Activated naive CD8-positive, alpha-beta T cell treated with anti-CD3 and anti-CD28 coated beads for 36 hours (primary cell): ENCODE results near the gene BLOC1S1. TPM values are rescaled to one million over a fixed set of nuclear protein-coding genes. Genes with fewer than 3 reads are reported as not detected.

Experiments
- DNase-seq: peaks from one replicate; pipeline ENCODE4 v3.0.0; 2021
- H3K27ac Mint-ChIP-seq: one replicate; pipeline ENCODE4 v1.8.0; 2022; ENCODE audit warnings: mild to moderate bottlenecking, moderate library complexity, mixed read lengths
- H3K27me3 Mint-ChIP-seq: one replicate; pipeline ENCODE4 v1.8.0; 2022; ENCODE audit warnings: mild to moderate bottlenecking, mixed read lengths
- H3K36me3 Mint-ChIP-seq: one replicate; pipeline ENCODE4 v1.8.0; 2021; ENCODE audit warnings: mild to moderate bottlenecking, mixed read lengths
- H3K4me1 Mint-ChIP-seq: one replicate; pipeline ENCODE4 v1.8.0; 2021; ENCODE audit warnings: mixed read lengths
- H3K4me3 Mint-ChIP-seq: one replicate; pipeline ENCODE4 v1.8.0; 2022; ENCODE audit warnings: mild to moderate bottlenecking, moderate library complexity, mixed read lengths
- H3K9me3 Mint-ChIP-seq: one replicate; pipeline ENCODE4 v1.8.0; 2022; ENCODE audit warnings: mixed read lengths
- total RNA-seq, 2 experiments: library from RNA; stranded (reverse); gene quantifications; one replicate each; pipeline ENCODE4 v1.2.3, GENCODE V29; 2021

The BLOC1S1 gene
- total RNA-seq, 2 experiments from 2014 or later, result 81.9 to 88.4 TPM

DNA sequence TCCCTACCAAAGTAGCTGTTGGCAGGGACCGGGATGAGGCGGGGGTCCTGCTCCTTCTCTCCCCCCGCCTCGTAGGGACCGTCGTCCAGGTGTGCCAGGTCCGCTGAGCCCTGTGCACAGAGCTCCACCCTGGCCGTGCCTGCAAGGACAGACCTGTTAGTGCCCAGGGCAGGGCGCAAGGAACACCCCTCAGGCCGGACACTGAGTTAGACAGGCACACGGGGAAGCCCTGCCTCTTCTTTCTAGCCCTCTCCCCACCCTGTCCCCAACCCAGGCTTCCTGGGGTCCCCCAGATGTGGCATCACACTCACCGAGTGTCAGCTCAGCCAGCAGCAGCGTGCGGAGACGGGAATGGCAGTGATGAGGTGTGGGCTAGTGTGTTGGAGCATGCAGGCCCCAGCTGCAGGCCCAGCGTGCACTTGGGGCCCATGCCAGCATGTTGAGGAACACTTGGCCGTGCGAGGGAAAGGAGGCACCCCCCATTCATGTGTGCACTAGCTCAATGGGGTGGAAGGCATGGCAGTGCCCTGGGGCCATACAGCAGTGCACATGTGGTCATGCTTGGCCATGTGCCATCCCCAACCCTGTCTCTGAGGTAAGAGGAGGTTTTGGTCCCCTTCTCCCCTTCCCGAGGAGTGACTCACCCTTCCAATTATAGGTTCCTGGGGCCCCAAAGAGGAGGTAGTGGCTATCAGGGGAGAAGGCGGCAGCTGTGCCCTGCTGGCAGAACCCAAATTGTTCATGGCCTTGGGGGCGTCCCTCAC lies 15.4 kb upstream of the BLOC1S1 start:
- Mint-ChIP-seq H3K27me3 (no peaks in the 10 kb centered on the region), H3K27ac (no peak overlapping the region), H3K9me3 (no peaks in the 10 kb centered on the region), H3K4me3 (no peak overlapping the region), H3K36me3 (no peaks in the 10 kb centered on the region), H3K4me1 (no peaks in the 10 kb centered on the region)
- DNase-seq, result no peak

GRCh38 chr12:55702861-55703260 lies 13.0 kb upstream of the BLOC1S1 start:
- H3K27ac Mint-ChIP-seq, result no peak overlapping the region
- H3K4me3 Mint-ChIP-seq, result no peak overlapping the region
- peaks cover 10% of the 10 kb centered on the region for H3K27me3 Mint-ChIP-seq
- DNase-seq, result no peak
- H3K4me1 Mint-ChIP-seq, result peaks cover 5% of the 10 kb centered on the region
- no peaks in the 10 kb centered on the region for H3K9me3 Mint-ChIP-seq
- H3K36me3 Mint-ChIP-seq, result no peaks in the 10 kb centered on the region

- H3K4me3 Mint-ChIP-seq, result no peak overlapping the region
- H3K4me1 Mint-ChIP-seq, result peaks cover 8% of the 10 kb centered on the region
- H3K27ac Mint-ChIP-seq, result no peak overlapping the region
These were observed 12.6 kb upstream of the BLOC1S1 start for GRCh38 chr12:55703288-55703687.

GRCh38 chr12:55703901-55704761 lies 11.7 kb upstream of the BLOC1S1 start:
- no peak overlapping the region for H3K4me3 Mint-ChIP-seq
- H3K27me3 Mint-ChIP-seq, result peaks cover 22% of the 10 kb centered on the region
- H3K9me3 Mint-ChIP-seq, result no peaks in the 10 kb centered on the region
- no peaks in the 10 kb centered on the region for H3K36me3 Mint-ChIP-seq
- H3K27ac Mint-ChIP-seq, result no peak overlapping the region
- H3K4me1 Mint-ChIP-seq, result peaks cover 12% of the 10 kb centered on the region
- DNase-seq, result no peak

More at GRCh38 chr12:55703288-55703687, 12.6 kb upstream of the BLOC1S1 start:
- no peak for DNase-seq
- Mint-ChIP-seq H3K36me3 (no peaks in the 10 kb centered on the region), H3K27me3 (peaks cover 13% of the 10 kb centered on the region), H3K9me3 (no peaks in the 10 kb centered on the region)

DNA sequence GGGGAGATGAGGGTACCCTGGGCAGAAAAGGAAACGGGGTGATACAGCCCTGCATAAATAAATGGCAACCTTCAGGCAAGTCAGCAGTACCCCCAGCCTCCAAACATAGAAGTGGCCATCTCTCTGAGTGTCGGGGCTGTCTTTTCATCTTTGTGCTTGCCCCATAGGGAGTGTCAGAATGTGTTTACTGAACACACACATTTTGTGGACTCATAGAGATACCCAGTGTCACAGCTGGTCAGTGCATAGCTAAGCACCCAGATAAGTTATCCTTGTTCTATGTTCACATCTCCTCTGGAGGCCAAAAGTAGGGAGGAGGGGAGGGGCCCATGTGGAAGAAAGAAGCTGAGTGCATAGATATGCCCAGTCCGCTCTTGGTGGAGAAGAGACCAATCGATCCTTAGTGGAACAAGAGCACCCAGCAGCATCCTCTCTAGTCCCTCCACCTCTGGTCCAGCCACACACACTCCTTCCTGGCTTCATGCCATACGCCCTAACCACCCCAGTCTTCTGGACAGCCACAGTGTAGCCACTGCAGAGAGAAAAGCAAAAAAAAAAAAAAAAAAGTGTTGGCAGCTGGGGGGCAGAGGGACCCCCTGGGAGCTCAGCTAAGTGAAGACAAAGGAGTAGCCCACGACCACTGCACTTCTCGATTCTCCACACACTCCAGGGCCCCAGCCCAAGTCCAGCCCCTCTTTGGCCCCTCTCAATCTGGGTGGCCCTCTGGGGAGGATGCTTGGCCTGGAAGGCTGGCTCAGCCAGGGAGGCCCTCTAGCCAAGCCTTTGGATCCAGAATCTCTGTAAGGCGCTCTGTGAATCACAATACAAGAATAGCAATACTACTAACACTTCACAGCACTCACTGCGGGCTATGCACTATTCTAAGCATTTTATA lies 10.8 kb upstream of the BLOC1S1 start:
- Mint-ChIP-seq H3K4me1 (peaks cover 12% of the 10 kb centered on the region), H3K9me3 (no peaks in the 10 kb centered on the region), H3K4me3 (no peak overlapping the region), H3K27me3 (peaks cover 23% of the 10 kb centered on the region), H3K36me3 (no peaks in the 10 kb centered on the region), H3K27ac (no peak overlapping the region)
- DNase-seq, result no peak

DNA sequence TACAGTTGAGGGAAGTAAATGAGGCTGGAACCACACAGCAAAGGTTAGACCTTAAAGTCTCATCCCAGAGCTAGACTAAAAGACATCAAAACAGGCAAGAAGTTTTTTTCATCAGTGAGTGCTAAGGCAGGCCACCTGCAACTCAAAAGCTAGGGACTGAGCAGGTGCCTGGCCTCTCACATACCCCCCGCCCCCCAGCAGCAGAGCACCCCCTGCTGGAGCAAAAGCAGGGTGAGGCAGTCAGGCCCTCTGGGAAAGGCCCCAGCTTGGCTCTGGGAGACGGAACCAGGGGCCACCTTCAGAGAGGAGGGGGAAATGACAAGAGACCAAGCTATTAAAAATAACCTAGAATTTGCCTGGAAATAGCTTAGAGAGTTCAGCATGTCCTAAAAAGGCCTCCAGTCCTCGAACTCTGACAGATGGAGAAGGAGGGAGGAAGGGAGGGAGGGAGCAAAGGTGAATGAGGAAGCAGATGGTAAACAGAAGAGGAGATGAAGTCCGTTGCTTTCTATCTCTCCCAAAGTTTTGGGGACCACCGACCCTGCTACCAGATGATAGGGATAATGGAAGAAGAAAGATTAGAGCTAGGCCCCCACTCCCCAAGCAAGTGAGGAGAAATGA lies 10.0 kb upstream of the BLOC1S1 start:
- no peak overlapping the region for H3K27ac Mint-ChIP-seq
- no peak overlapping the region for H3K4me3 Mint-ChIP-seq
- no peak for DNase-seq
- peaks cover 12% of the 10 kb centered on the region for H3K4me1 Mint-ChIP-seq
- H3K9me3 Mint-ChIP-seq, result no peaks in the 10 kb centered on the region
- peaks cover 23% of the 10 kb centered on the region for H3K27me3 Mint-ChIP-seq
- H3K36me3 Mint-ChIP-seq, result no peaks in the 10 kb centered on the region

- Mint-ChIP-seq H3K9me3 (no peaks in the 10 kb centered on the region), H3K27ac (no peak overlapping the region)
These were observed 9.2 kb upstream of the BLOC1S1 start for GRCh38 chr12:55706568-55707218.

DNA sequence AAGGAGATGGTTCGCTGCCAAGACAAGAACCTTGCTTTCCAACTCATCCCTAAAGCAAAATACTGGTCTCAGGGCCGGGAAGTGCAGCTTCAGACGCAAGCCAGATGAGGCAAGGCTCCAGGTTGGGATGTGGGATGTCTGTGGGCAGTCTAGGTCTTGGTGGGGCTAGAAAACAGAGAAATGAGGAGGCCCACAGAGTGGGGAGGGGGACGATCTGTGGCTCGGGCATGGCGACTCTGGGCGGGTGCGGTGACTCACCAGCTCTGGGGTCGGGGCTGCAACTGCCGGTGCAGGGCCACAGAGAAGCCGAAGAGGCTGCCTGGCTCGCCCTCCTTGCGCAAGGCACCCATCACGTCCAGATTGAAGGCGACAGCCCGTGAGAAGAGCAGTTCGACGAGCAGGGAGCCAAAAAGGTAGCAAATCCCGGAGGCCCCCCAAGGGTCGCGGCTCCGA lies 8.6 kb upstream of the BLOC1S1 start:
- no peak overlapping the region for H3K27ac Mint-ChIP-seq
- peaks cover 12% of the 10 kb centered on the region for H3K4me1 Mint-ChIP-seq
- H3K27me3 Mint-ChIP-seq, result peaks cover 23% of the 10 kb centered on the region
- no peaks in the 10 kb centered on the region for H3K9me3 Mint-ChIP-seq
- no peak for DNase-seq
- H3K4me3 Mint-ChIP-seq, result peak overlapping the region; percentile 73
- no peaks in the 10 kb centered on the region for H3K36me3 Mint-ChIP-seq

More at GRCh38 chr12:55706568-55707218, 9.2 kb upstream of the BLOC1S1 start:
- Mint-ChIP-seq H3K4me1 (peaks cover 12% of the 10 kb centered on the region), H3K27me3 (peaks cover 23% of the 10 kb centered on the region), H3K4me3 (peak overlapping the region; percentile 73), H3K36me3 (no peaks in the 10 kb centered on the region)
- no peak for DNase-seq

- Mint-ChIP-seq H3K27ac (no peak within 1 kb of the TSS), H3K9me3 (no peaks in the 10 kb centered on the region), H3K4me1 (peaks cover 12% of the 10 kb centered on the region), H3K4me3 (peak within 1 kb of the TSS; percentile 73), H3K27me3 (peaks cover 23% of the 10 kb centered on the region), H3K36me3 (no peaks in the 10 kb centered on the region)
- peak; percentile 69 for DNase-seq
These were observed 7.8 kb upstream of the BLOC1S1 start, which contains the start of gene ITGA7 for GRCh38 chr12:55707841-55708694. Gene ITGA7 (minus strand): TSS chr12:55707904. CDS start chr12:55707682, 222 bp downstream.

- H3K27ac Mint-ChIP-seq, result no peak overlapping the region
- peaks cover 23% of the 10 kb centered on the region for H3K27me3 Mint-ChIP-seq
- DNase-seq, result no peak
- H3K36me3 Mint-ChIP-seq, result no peaks in the 10 kb centered on the region
- H3K9me3 Mint-ChIP-seq, result no peaks in the 10 kb centered on the region
- H3K4me1 Mint-ChIP-seq, result peaks cover 12% of the 10 kb centered on the region
- H3K4me3 Mint-ChIP-seq, result peak overlapping the region; percentile 73
These were observed 7.1 kb upstream of the BLOC1S1 start for GRCh38 chr12:55708695-55709233.

GRCh38 chr12:55711786-55712553 lies 3.9 kb upstream of the BLOC1S1 start:
- no peak for DNase-seq
- Mint-ChIP-seq H3K9me3 (no peaks in the 10 kb centered on the region), H3K36me3 (peaks cover 4% of the 10 kb centered on the region), H3K4me1 (peaks cover 19% of the 10 kb centered on the region), H3K27ac (no peak overlapping the region), H3K4me3 (no peak overlapping the region), H3K27me3 (peaks cover 25% of the 10 kb centered on the region)

DNA sequence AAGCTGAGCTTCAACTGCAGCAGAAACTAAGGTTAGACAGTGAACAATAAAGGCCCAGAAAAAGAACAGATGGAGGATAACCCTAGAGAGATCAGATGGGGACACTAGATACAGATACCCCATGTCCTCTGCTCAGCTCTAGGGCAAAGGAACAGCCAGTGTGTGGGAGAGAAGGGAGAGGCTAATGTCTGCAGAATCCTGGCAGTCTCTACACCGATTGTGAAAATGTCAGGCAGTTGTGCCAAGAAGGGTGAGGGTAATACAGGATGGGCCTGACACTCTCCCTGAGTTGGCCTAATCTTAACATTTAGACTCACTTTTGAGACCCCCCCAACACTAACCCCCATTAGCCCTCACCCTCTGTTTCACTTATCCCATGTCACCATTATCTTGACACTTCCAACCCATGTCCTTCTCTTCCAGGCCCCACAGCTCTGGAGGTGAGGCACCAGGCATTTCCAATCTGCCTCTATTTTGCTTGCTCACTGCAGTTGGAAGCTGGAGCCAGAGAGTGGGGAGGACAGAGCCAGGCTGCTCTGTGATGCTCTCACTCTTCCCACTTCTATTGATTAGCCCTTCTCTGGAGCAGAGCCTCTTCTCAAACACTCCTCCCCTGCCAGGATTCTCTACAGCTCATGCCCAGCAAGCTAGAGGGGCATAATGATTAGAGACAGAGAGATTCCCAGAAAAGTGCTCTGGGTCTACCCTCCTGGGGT lies 3.0 kb upstream of the BLOC1S1 start:
- peaks cover 21% of the 10 kb centered on the region for H3K27me3 Mint-ChIP-seq
- peaks cover 4% of the 10 kb centered on the region for H3K36me3 Mint-ChIP-seq
- DNase-seq, result no peak
- H3K27ac Mint-ChIP-seq, result no peak overlapping the region
- no peaks in the 10 kb centered on the region for H3K9me3 Mint-ChIP-seq
- no peak overlapping the region for H3K4me3 Mint-ChIP-seq
- H3K4me1 Mint-ChIP-seq, result peaks cover 24% of the 10 kb centered on the region
